Neuronal stem cell (in vitro differentiated cells): ENCODE measurements around the gene ZNF776.

Experiments
- DNase-seq: peaks from one replicate; pipeline ENCODE4 v3.0.0-alpha.2; 2013; ENCODE audit warnings: low spot score
- H2AFZ ChIP-seq: one replicate; pipeline ENCODE4 v1.6.1; 2013; ENCODE audit warnings: mild to moderate bottlenecking, low read length, inconsistent platforms
- H2AK5ac ChIP-seq: 2 replicates; pipeline ENCODE4 v1.6.1; 2013; ENCODE audit warnings: low read depth, mild to moderate bottlenecking, inconsistent platforms, low read length, moderate library complexity, mixed read lengths
- H2BK120ac ChIP-seq: 2 replicates; pipeline ENCODE4 v1.6.1; 2013; ENCODE audit warnings: low read depth, mild to moderate bottlenecking, inconsistent platforms, low read length, moderate library complexity, mixed read lengths
- H2BK12ac ChIP-seq: one replicate; pipeline ENCODE4 v1.6.1; 2013; ENCODE audit warnings: low read length, inconsistent platforms
- H2BK15ac ChIP-seq: 2 replicates; pipeline ENCODE4 v1.6.1; 2013; ENCODE audit warnings: mild to moderate bottlenecking, low read length, inconsistent platforms, mixed read lengths
- H2BK5ac ChIP-seq: one replicate; pipeline ENCODE4 v1.6.1; 2013; ENCODE audit warnings: inconsistent platforms, mild to moderate bottlenecking, low read length, moderate library complexity
- H3K14ac ChIP-seq: one replicate; pipeline ENCODE4 v1.6.1; 2013; ENCODE audit warnings: low read length, inconsistent platforms
- H3K18ac ChIP-seq: 2 replicates; pipeline ENCODE4 v1.6.1; 2013; ENCODE audit warnings: low read length, inconsistent platforms
- H3K23ac ChIP-seq: 2 replicates; pipeline ENCODE4 v1.6.1; 2013; ENCODE audit warnings: low read depth, mild to moderate bottlenecking, mixed read lengths, low read length, inconsistent platforms; ENCODE audit not compliant: poor library complexity
- H3K27ac ChIP-seq: replicated peaks from 3 replicates; pipeline ENCODE4 v1.5.1; 2013; ENCODE audit warnings: low read length, inconsistent platforms
- H3K27me3 ChIP-seq, 3 experiments: 2 replicates each; pipeline ENCODE4 v1.6.1; 2013; ENCODE audit warnings: low read length in 3 of 3, mild to moderate bottlenecking in 2 of 3, inconsistent platforms in 1 of 3, low read depth in 1 of 3, mixed read lengths in 1 of 3, moderate library complexity in 1 of 3; ENCODE audit not compliant: control insufficient read depth in 3 of 3, insufficient read depth in 3 of 3
- H3K36me3 ChIP-seq, 2 donors: replicated peaks in 1 of 2; 2 replicates each; pipeline ENCODE4 v1.6.1; 2013; ENCODE audit warnings: low read length in 2 of 2; ENCODE audit not compliant: control insufficient read depth in 2 of 2, insufficient read depth in 2 of 2
- H3K4ac ChIP-seq: 2 replicates; pipeline ENCODE4 v1.6.1; 2013; ENCODE audit warnings: inconsistent platforms, mild to moderate bottlenecking, low read length, moderate library complexity
- H3K4me1 ChIP-seq, 2 donors: 1 replicate in 1 of 2; 2 replicates in 1 of 2; pipeline ENCODE4 v1.6.1; 2013; ENCODE audit warnings: low read length in 2 of 2, low read depth in 1 of 2; ENCODE audit not compliant: control insufficient read depth in 2 of 2, insufficient read depth in 1 of 2
- H3K4me2 ChIP-seq: one replicate; pipeline ENCODE4 v1.6.1; 2013; ENCODE audit warnings: mild to moderate bottlenecking, low read length, inconsistent platforms; ENCODE audit not compliant: insufficient read depth, poor library complexity, severe bottlenecking
- H3K4me3 ChIP-seq, 2 donors: 2 replicates each; pipeline ENCODE4 v1.5.1; 2013; ENCODE audit warnings: low read length in 2 of 2, mild to moderate bottlenecking in 2 of 2, inconsistent platforms in 1 of 2, moderate library complexity in 1 of 2
- H3K79me1 ChIP-seq: one replicate; pipeline ENCODE4 v1.6.1; 2013; ENCODE audit warnings: low read depth, mild to moderate bottlenecking, inconsistent platforms, low read length, moderate library complexity
- H3K9ac ChIP-seq: one replicate; pipeline ENCODE4 v1.6.1; 2013; ENCODE audit warnings: mild to moderate bottlenecking, low read depth, low read length, inconsistent platforms; ENCODE audit not compliant: poor library complexity
- H3K9me3 ChIP-seq, 2 donors: replicated peaks in 1 of 2; 2 replicates each; pipeline versions ENCODE3 to v1.6.1; 2013; ENCODE audit warnings: low read length in 2 of 2, mild to moderate bottlenecking in 2 of 2, inconsistent platforms in 1 of 2, low read depth in 1 of 2, mixed read lengths in 1 of 2, moderate library complexity in 1 of 2; ENCODE audit not compliant: control insufficient read depth in 2 of 2, insufficient read depth in 1 of 2
- H4K8ac ChIP-seq: one replicate; pipeline ENCODE4 v1.6.1; 2013; ENCODE audit warnings: low read depth, mild to moderate bottlenecking, inconsistent platforms, low read length, moderate library complexity
- H4K91ac ChIP-seq: one replicate; pipeline ENCODE4 v1.6.1; 2013; ENCODE audit warnings: low read length, low read depth, mild to moderate bottlenecking, inconsistent platforms; ENCODE audit not compliant: poor library complexity
- whole genome bisulfite sequencing, 2 donors: extraction: QIAGEN DNeasy Blood & Tissue Kit; methylation state at CpG; one replicate each; pipeline ENCODE4 v1.1.7; 2013; ENCODE audit warnings: missing lambda C conversion rate in 2 of 2, mixed read lengths in 1 of 2; ENCODE audit not compliant: insufficient read length in 2 of 2, insufficient replicate concordance in 1 of 2; ENCODE audit errors: extremely low coverage in 2 of 2; 5-methylcytosine and 5-hydroxymethylcytosine counted together

The ZNF776 gene

DNA sequence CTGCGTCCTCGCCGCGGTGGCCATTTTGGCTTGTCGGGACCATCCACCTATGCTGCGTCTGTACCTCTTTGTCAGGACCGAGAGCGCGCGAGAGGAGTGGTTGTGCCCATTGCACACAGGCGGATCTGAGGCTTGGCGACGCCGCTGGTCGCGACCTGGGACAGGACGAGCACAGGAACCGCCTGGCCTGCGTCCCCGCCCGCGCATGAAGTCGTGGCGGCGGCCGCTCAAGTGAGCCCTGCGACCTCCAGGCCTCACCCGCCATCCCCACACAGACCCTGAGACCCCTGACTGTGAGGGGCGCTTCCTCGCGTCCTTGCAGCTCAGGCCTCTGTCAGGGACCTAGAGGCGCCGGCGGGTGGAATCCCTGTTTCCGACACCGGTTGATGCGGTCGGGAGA, 39.7 kb downstream of the ZNF776 start:
- no peak overlapping the region for H2BK15ac ChIP-seq
- peak overlapping the region; percentile 50 for H3K9ac ChIP-seq
- H3K36me3 ChIP-seq: peaks cover 16 to 72% of the 10 kb centered on the region in 2 donors
- no peaks in the 10 kb centered on the region for H3K27me3 ChIP-seq
- H3K14ac ChIP-seq: no peak overlapping the region
- H3K4me3 ChIP-seq: no peak overlapping the region
- no peak overlapping the region for H2AFZ ChIP-seq
- H3K79me1 ChIP-seq: peaks cover 11% of the 10 kb centered on the region
- H2BK120ac ChIP-seq: peak overlapping the region; percentile 72
- H2AK5ac ChIP-seq: no peak overlapping the region
- H2BK12ac ChIP-seq: no peak overlapping the region
- H2BK5ac ChIP-seq: no peak overlapping the region
- no peaks in the 10 kb centered on the region for H3K4me1 ChIP-seq
- no peak overlapping the region for H4K8ac ChIP-seq
- no peak for DNase-seq
- H3K18ac ChIP-seq: no peak overlapping the region
- whole genome bisulfite sequencing, 2 donors: no CpG with 5 or more reads among the region's 38 CpGs
- H3K4me2 ChIP-seq: no peak overlapping the region
- H3K4ac ChIP-seq: no peak overlapping the region
- no peak overlapping the region for H4K91ac ChIP-seq
- peak overlapping the region; percentile 93 for H3K23ac ChIP-seq
- H3K27ac ChIP-seq: no peak overlapping the region
- peaks cover 5 to 38% of the 10 kb centered on the region in 2 donors for H3K9me3 ChIP-seq

- Histone ChIP-seq H3K4me1 (no peaks in the 10 kb centered on the region), H3K27me3 (no peaks in the 10 kb centered on the region), H2BK5ac (no peak overlapping the region), H3K4ac (no peak overlapping the region), H4K8ac (no peak overlapping the region), H3K79me1 (peaks cover 11% of the 10 kb centered on the region), H3K23ac (no peak overlapping the region), H2BK15ac (no peak overlapping the region), H2AK5ac (no peak overlapping the region), H4K91ac (no peak overlapping the region), H2BK12ac (no peak overlapping the region), H3K18ac (no peak overlapping the region), H3K9ac (no peak overlapping the region), H3K36me3 (peaks cover 16 to 71% of the 10 kb centered on the region in 2 donors), H2BK120ac (no peak overlapping the region), H2AFZ (no peak overlapping the region), H3K27ac (no peak overlapping the region), H3K14ac (no peak overlapping the region), H3K9me3 (peaks cover 5 to 32% of the 10 kb centered on the region in 2 donors), H3K4me2 (no peak overlapping the region), H3K4me3 (no peak overlapping the region)
- 100% methylated on average over 2 of the region's 5 CpGs; no CpG with 5 or more reads in 1 of the 2 donors for WGBS, 2 donors
- DNase-seq: no peak
Measured at GRCh38 chr19:57786906-57787305, 40.3 kb downstream of the ZNF776 start.

GRCh38 chr19:57788114-57788692, 41.6 kb downstream of the ZNF776 start:
- no peak overlapping the region for H3K27ac ChIP-seq
- no peak overlapping the region for H3K4me2 ChIP-seq
- H3K27me3 ChIP-seq: no peaks in the 10 kb centered on the region
- H2BK120ac ChIP-seq: no peak overlapping the region
- no peak overlapping the region for H3K23ac ChIP-seq
- no peaks in the 10 kb centered on the region for H3K4me1 ChIP-seq
- H4K8ac ChIP-seq: no peak overlapping the region
- no peak overlapping the region for H2BK12ac ChIP-seq
- H3K4me3 ChIP-seq: no peak overlapping the region
- H3K9ac ChIP-seq: no peak overlapping the region
- no peak overlapping the region for H2AK5ac ChIP-seq
- no peak overlapping the region for H2BK15ac ChIP-seq
- no peak overlapping the region for H2BK5ac ChIP-seq
- H3K14ac ChIP-seq: no peak overlapping the region
- peaks cover 11% of the 10 kb centered on the region for H3K79me1 ChIP-seq
- H3K18ac ChIP-seq: no peak overlapping the region
- no peak for DNase-seq
- H3K36me3 ChIP-seq: peaks cover 16 to 73% of the 10 kb centered on the region in 2 donors
- H4K91ac ChIP-seq: no peak overlapping the region
- no peak overlapping the region for H3K4ac ChIP-seq
- H2AFZ ChIP-seq: no peak overlapping the region
- H3K9me3 ChIP-seq: peaks cover 5 to 28% of the 10 kb centered on the region in 2 donors

GRCh38 chr19:57789288-57789687, 42.7 kb downstream of the ZNF776 start:
- Histone ChIP-seq H2BK15ac (no peak overlapping the region), H2AK5ac (no peak overlapping the region), H4K91ac (no peak overlapping the region), H2BK5ac (no peak overlapping the region), H3K14ac (no peak overlapping the region), H3K9me3 (peaks cover 5 to 25% of the 10 kb centered on the region in 2 donors), H3K23ac (no peak overlapping the region), H4K8ac (no peak overlapping the region), H2AFZ (no peak overlapping the region), H2BK120ac (no peak overlapping the region), H3K4ac (no peak overlapping the region), H3K27me3 (no peaks in the 10 kb centered on the region), H3K18ac (no peak overlapping the region), H3K4me3 (no peak overlapping the region), H3K27ac (no peak overlapping the region), H3K36me3 (peaks cover 16 to 82% of the 10 kb centered on the region in 2 donors), H2BK12ac (no peak overlapping the region), H3K4me2 (no peak overlapping the region), H3K4me1 (no peaks in the 10 kb centered on the region), H3K79me1 (peaks cover 11% of the 10 kb centered on the region), H3K9ac (no peak overlapping the region)
- WGBS, 2 donors: no CpG with 5 or more reads among the region's 4 CpGs
- DNase-seq: no peak
